Right lung (tissue), 5 donors: ENCODE data around the gene PRDM8. TPM values are rescaled to one million over a fixed set of nuclear protein-coding genes. Genes with fewer than 3 reads are reported as not detected.
"Not testable (repeated sequence)": the region's sequence is repeated elsewhere in the genome, so short reads cannot be mapped to it uniquely, and the experiment has no call there.

Experiments used
- DNase-seq, 2 donors: peaks; one replicate each; pipeline ENCODE4 v3.0.0-alpha.2; 2013
- polyA plus RNA-seq, 5 donors: library from polyadenylated mRNA; unstranded; fragments of 120-200 nt; gene quantifications; one replicate each; pipeline versions ENCODE4 v1.2.1 to v1.2.3, GENCODE V29; 2013; ENCODE audit warnings: inconsistent platforms in 1 of 5, low replicate concordance in 1 of 5; ENCODE audit not compliant: insufficient read length in 5 of 5, insufficient read depth in 1 of 5

The PRDM8 gene
- polyA plus RNA-seq, 5 donors: 0.35 to 1.5 (median 0.62) TPM

DNA sequence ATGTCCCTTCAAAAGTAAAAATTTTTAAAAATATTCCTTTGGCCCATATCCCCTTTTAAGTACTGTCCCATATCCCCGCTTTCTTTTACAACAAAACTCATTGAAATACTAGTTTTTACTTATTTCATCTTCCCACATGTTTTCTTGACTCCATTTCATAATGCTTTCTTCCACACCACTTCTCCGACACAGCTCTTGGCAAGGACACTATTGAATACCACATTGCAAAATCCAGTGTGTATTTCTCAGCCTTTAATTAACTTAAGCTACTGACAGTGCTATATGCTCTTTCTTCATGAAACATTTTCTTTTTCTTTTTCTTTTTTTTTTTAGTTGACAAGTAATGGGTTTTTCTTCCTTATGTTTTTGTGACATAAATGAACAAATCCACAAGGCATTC lies 28.8 kb downstream of the PRDM8 start:
- DNase-seq: no peak

DNA sequence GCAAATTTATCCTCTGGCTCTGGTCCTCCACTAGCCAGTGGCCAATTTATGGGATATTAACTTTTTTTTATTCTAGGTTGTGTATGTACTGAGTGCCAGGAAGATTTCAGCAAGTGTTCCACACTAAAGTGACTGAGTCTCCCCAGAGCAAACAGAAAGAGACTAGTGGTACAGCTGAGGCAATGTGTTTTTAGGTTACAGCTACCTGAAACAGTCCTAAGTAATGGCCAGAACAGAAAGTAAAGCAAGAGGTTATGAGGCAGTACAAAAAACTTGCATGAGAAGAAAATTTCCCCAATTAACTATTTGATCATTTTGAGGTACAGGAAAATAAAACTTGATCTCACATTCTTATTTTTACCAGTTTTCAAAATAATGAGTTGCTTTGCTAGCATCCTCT lies 31.2 kb downstream of the PRDM8 start:
- no peak for DNase-seq

DNA sequence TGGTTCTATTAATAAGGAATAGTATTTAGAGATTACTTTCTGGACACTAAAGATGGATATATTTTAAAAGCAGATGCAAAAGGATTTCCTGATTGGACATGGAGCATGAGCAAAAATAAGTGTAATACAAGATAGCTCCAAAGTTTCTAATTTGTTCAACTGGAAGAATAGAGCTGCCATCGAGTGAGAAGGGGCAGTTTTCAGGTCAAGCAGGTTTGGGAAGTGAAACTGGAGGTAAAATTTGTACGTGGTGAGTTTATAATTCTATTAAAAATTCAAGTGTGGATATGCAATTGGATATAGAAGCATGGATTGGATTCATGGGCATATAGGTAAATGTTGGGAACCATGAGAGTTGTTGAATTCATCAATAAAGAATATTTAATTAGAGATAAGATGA lies 31.8 kb downstream of the PRDM8 start:
- no peak for DNase-seq

DNA sequence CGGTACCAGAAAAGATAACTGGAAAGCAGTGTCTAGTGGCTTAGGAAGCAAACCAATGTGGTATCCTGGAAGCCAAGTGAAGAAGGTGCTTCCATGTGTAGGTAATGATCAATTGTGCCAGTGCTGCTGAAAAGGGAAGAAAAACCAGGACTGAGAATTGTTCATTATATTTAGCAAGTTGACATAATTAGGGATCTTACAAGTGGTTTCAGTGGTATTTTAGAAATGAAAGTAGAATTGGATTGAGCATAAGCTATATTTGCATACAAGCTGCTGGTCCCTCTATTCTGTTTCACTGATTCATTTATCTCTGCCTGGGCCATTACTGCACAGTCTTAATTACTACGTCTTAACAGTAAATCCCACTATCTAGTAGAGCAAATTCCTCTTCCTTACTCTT lies 32.3 kb downstream of the PRDM8 start:
- no peak for DNase-seq

DNA sequence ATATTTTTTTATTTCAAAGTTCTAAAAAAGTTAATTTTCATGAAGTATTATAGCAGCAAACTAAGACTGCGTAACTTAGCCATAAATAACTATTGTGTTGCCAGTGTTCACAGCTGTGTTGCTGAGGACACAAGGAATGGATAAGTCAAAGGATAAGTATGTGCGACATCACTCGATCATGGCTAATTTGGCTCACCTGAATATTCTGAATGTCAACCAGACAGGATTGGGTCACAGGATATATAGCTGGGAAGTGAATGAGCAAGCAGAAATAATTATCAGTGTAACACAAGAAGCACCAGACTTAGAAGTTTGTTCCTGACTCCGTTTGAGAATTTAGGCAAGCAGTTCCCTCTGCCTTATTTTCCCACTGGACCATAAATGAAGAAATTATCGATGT lies 33.9 kb downstream of the PRDM8 start:
- no peak for DNase-seq

DNA sequence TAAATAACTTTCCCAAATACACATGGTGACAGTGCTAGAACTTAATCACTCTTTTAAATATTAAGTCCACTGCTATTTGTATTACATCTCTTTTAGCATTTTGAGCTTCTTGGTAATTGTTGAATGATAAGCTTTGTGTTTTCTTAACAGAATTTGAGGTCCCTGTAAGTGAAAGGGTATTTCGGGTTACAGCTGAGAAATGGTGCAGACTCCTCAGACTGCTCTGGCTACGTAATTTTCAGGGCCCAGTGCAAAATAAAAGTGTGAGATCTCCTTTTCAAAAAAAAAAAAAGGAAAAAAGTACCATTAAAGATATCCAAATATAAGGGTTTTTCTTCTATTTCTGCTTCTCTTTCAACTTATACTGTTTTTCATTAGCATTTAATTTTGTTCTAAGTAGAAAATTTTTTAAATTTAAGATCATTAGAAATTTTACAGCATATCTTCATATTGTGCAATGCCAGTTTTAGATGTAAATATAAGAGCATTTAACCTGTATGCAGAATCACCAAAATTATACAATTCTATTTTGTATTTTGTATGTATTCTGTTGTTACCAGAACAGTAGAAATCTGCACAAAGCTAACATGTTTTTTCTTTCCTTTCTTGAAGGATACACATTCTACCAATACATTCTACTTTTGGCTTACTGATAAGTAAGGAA lies 35.5 kb downstream of the PRDM8 start:
- no peak for DNase-seq

DNA sequence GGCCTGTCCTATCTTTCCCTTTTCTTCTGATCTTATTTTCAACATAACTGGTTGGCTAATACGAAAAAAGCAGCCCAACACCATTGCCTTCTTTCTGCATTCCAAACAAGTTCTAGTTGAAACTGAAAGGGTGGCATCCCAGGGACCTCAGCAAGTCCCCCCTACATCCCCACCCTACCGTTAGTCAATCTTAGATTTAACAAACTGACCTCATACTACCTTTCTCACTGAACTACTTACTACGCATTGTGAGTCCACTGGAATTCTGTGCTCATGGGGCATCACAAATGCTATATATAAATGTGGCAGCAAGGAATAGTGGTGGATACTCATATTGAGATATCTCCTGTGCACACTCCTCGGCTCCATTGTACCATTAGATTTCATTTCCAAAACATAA lies 36.1 kb downstream of the PRDM8 start:
- no peak for DNase-seq

DNA sequence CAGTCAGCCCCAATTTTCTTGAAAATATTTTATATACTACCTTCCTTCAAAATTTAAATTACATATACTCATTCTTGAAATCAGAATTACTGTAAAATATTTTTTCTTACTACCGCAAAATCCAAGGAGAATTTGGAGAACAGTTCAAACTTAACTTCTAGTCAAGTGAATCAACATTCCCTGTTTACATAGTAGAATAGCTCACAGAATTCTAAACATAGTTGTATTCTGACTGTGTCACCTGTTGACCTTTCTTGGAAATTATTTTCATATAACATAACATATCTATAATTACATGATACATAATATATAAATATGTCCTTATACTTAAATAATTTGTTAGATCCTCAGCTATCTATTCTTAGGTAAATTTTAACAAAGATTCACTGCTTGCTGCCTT lies 38.1 kb downstream of the PRDM8 start:
- DNase-seq: no peak

DNA sequence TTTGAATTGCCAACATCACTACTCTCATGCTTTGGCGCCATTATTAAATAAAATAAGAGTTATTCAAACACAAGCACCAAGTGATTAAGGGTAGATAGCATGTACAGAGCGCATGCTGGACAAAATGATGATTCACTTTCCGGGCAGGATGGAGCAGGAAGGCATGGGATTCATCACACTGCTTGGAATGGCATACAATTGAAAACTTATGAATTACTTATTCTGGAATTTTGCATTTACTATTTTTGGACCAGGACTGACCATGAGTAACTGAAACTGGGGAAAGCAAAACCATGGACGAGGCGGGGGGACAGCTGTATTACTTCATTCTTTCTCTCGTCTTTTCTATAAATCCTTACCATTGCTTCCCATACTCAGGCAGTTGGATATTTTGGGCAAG lies 40.7 kb downstream of the PRDM8 start:
- no peak for DNase-seq

DNA sequence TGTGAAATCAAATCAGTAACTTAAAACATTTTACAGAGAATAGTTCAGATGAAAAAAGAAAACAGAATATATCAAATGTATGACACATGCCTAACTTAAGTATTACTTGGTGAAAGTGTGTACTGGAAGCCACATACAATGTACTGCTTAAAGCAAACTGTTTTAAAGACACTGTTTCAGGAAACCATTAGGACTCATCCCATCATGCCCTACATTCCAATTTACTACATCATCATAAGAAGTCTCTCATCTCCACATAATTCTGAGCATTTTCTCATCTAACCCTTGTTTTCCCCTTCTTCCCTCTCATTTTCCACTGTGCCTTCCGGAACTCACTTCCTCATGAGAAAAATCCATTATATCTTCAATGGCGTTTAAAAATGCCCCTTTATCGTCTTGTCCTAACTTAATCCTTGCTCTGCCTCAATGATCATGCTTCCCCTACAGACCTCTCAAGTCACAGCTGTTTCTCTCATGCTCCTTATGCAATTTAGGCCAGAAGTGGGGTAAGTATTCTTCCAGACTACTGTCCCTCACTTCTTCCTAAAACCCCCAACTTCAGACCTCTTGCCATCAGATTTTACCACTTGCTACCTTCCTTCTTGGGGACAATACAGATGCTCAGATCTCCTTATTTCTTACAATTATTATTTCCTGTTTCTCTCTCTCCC lies 42.3 kb downstream of the PRDM8 start:
- DNase-seq: no peak

DNA sequence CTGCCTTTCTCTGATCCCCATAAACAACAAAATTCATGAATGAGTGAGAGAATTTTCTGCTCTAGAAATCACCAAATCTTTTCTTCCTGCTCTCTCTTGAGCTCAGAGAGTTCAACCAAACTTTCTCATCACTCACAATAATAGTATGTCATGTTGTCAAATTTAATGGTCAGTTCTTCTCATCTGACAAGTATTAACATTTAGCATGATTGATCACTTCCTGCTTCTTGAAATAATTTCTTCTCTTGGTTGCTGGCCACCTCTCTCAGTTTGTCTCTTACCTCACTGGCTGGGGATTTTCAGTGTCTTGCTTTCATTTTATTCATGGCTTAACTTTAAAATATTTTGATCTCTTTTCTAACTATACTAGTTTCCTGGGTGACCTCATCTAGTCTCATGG lies 43.7 kb downstream of the PRDM8 start:
- no peak for DNase-seq

DNA sequence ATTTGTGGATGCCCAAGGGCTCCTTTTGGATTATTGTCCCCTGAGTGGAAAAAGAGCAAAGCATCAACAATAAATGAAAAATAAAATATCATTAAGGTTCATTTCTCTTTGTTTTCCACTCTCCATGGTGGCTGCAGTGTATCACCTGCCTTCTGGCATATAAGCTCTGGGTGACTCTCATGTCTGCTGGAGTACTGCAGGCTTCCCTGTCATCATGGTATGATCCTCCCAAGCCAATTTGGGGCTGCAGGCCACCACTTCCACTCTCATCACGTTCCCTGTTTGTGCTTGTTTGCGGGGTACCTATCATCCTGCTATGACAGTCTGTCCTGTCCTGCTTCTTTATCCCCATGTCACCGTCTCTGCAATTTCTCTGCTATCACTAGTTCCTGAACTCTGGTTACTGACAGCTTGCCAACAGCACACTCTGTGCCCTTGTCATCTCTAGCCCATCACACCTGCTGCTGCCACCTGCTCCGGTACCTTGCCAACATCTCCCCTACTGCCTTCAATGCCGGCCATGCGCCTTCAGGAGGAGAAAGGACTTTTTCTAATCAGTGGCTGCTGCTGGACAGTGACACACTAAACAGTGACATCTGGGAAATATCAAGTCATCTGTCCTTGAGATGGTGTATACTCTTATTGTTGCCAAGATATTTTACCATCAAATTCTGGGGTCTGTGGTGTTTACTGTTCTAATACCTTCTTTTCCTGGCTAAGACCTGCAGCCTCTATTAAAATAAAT lies 46.1 kb downstream of the PRDM8 start:
- DNase-seq: no peak

DNA sequence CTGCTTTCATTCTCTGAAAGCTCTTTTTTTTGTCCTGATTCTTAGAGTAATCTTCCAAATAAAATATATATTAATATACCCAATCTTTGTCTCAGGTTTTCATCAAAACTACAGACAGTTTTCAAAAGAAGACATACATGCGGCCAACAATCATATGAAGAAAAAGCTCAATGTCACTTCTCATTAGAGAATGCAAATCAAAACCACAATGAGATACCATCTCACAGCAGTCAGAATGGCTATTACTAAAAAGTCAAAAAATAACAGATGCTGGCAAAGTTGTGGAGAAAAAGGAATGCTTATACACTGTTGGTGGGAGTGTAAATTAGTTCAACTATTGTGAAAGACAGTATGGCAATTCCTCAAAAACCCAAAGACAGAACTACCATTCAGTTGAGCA lies 50.2 kb downstream of the PRDM8 start:
- not testable (repeated sequence) for DNase-seq

DNA sequence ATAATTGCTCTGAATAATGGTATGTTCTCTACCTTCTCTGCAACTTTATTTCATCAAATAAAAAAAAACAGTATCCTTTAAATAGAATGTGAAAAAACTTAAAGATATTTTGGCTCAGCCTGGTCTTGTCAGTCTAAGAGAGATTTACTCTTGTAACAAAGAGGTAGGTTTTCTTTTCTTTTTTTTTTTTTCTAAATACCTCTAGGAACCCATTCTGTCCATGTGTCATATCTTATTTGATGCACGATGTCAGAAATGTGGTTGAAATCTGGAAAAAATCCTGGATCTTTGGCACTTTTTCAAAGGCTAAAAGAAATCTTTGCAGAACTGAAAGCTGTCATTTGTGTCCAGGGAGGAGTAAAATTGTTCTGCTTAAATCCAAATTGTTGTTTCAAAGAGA lies 51.8 kb downstream of the PRDM8 start:
- no peak for DNase-seq

DNA sequence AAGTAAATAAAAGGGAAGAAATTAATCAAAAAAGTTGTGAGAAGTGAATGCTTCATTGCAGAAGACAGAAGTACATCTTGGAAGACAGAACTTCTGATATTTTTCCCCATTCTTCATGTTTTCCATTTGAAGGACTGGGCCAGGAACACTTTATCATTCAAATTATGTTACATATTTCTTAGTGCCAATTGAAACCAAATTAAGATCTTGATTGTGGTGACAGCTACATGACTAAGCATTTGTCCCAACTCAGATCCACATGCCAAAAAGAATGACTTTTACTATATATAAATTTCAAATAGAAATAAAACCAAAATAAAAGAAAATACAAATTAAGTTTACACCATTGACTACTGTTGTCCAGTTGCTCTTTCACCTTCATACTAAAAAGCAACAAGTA lies 55.1 kb downstream of the PRDM8 start:
- DNase-seq: no peak

DNA sequence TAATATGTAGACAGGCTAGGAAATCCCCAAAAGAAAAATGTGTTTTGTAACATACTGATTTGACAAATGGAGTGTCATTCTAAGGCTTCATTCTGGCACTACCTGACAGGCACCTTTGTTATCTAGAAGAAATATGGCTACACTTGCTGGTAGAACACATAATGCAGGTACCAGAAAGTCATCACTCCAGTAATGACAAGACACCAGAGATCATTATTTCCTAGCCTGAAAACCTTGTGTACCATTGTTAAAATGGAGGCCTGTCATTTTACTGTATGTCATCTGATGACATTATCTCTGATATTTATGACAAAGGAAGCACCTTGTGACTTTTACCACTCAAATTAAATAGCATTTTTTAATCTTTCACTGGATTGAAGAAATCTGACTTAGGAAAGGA lies 55.6 kb downstream of the PRDM8 start:
- DNase-seq: no peak

DNA sequence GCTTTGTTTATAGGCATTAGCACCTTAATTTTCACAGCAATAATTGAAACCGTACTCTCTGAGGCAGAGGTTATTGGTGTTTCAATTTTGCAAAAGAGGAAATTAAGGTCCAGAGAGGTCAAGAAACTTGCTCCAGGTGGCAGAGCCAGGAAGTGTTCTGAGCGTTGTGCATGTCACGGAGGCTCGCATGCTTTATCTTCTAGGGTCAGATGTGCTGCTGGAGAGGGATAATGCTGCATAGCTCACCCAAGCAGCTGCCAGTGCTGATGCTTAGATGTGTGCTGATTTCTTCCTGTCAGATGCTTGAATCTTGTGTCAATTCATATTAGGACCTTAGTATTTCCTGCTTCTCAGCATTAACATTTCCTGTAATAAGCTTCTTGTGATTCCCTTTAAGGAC lies 56.2 kb downstream of the PRDM8 start:
- DNase-seq: no peak

Other genes with a start within 250 kb of the PRDM8 start
- gene ANTXR2, start 124.3 kb upstream of the PRDM8 start, polyA plus RNA-seq: 10 to 100 TPM; 48.1 to 76.4 (median 65.5) TPM
- under 1 TPM in 2 of 5 donors, not detected in 3; 0.03 to 0.04 TPM for gene FGF5, start 69.2 kb downstream of the PRDM8 start, polyA plus RNA-seq
- 1 to 10 TPM; 1.1 to 3.3 (median 2.5) TPM for gene CFAP299, start 138.2 kb downstream of the PRDM8 start, polyA plus RNA-seq